HL-60/S4 treated with phorbol 12-myristate 13-acetate at 8.2 ng/mL for 4 days and 3 days (cell line): ENCODE measurements around the gene QRSL1.
"Not testable (repeated sequence)": the region's sequence is repeated elsewhere in the genome, so short reads cannot be mapped to it uniquely, and the experiment has no call there.

Experiments
- in situ Hi-C: fragments of 300-500 bp; cut with MboI; formaldehyde crosslinking; loops from 2 replicates; pipeline ENCODE4 v1.15.0; 2022; ENCODE audit warnings: low sequenced_read_pairs

QRSL1 gene, protein sequence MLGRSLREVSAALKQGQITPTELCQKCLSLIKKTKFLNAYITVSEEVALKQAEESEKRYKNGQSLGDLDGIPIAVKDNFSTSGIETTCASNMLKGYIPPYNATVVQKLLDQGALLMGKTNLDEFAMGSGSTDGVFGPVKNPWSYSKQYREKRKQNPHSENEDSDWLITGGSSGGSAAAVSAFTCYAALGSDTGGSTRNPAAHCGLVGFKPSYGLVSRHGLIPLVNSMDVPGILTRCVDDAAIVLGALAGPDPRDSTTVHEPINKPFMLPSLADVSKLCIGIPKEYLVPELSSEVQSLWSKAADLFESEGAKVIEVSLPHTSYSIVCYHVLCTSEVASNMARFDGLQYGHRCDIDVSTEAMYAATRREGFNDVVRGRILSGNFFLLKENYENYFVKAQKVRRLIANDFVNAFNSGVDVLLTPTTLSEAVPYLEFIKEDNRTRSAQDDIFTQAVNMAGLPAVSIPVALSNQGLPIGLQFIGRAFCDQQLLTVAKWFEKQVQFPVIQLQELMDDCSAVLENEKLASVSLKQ

GRCh38 chr6:106629103-106629858 lies at the start of gene QRSL1, which contains the start of gene RTN4IP1:
Gene QRSL1 (plus strand): TSS chr6:106629578. CDS start chr6:106629682, 104 bp downstream.
Gene RTN4IP1 (minus strand): TSS chr6:106629498. CDS start chr6:106629021, 477 bp downstream.
- in situ Hi-C loops: no loop called here

- in situ Hi-C loops: no loop called here
Measured at GRCh38 chr6:106581468-106581867, 47.9 kb upstream of the QRSL1 start.

DNA sequence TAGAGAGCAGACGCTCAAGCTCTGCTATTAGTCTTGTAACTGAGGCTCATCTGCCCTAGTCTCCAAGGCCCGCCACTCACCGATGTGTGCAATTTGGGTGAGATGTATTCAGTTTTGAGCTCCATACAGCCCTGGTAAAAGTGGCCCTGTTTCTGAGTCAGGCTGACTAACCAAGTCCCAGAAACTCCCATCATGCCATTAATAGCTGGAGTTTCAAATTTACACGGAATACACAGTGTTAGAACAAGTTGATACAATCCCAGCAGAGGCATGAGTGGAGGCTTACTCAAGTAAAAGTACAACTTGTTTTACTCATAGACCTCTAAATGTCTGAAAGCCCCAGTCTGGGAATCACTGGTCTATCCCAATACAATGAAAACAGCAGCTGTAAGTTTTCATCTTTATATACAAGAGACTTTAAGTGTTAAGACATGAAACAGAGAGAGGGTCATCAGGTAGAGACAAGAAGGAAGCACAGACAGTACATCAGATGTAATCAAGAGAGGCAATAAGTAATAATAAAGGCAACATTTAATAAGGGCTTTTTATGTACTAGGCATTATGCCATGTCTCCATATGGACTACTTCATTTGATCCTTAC lies 42.5 kb upstream of the QRSL1 start:
- in situ Hi-C loops: no loop called here

- in situ Hi-C loops: not testable (repeated sequence)
Measured at GRCh38 chr6:106588937-106589336, 40.4 kb upstream of the QRSL1 start.

DNA sequence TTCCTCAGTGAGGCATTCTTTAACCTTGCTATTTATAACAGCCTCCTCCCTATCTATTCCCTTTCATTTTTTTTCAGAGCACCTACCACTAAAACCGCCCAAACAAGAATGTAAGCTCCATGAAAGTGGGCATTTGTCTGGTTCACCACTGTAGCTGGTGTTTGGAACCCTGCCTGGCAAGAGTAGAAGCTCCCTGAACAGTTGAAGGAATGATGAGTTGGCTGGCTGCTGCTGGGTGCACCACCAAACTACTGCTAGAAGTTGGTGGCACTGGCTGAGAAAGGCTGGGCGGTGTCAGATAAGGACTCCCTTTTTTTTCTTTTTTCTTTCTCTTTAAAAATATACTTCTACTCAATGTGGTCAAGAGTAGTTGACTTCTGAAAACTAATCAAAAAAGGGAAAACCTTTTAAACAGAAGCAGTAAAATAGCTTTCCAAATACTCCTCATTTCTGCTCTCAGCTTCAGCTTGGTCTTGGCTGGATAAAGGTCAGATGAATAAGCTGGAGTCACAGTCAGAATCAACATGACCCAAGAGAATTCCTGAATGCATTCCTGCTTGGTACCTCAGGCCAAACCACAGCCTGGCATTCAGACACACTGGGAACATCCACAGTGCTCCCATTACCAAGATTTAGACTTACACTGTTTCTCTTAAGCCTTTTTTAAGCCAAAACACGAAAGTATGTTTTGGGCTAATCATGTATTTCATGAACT lies 38.1 kb upstream of the QRSL1 start:
- in situ Hi-C loops: no loop called here

- in situ Hi-C loops: no loop called here
Measured at GRCh38 chr6:106599440-106599839, 29.9 kb upstream of the QRSL1 start.

DNA sequence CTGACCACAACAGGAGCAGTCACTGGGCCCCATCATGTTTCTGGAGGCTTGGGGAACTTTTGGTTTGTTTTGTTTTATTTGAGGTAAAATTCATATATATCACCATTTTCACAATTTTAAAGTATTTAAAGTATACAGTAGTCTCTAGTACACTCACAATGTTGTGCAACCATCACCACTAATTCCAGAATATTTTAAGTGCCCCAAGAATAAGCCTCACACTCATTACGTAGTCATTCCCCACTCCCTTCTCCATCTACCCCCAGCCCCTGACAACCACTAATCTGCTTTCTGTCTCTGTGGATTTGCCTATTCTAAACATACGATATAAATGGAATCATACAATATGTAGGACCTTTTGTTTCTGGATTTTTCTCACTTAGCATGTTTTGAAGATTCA lies 29.0 kb upstream of the QRSL1 start:
- in situ Hi-C loops: no loop called here

DNA sequence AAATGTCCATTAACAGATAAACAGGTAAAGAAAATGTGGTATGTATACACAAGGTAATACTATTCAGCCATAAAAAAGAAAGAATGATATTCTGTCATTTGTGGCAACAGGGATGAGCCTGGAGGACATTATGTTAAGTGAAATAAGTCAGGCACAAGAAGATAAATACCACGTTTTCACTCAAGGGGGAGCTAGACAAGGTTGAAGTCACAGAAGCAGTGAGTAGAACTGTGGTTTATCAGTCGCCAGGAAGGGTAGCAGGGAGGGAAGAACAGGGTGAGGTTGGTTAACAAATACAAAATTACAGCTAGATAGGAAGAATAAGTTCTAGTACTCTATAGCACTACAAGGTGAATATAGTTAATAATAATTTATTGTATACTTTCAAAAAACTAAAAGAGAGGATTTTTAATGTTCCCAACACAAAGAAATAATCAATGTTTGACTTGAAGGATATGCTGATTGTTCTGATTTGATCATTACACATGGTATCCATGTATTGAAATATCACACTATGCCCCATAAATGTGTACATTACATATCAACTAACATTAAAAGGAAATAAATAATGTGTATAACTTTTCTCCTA lies 21.2 kb upstream of the QRSL1 start:
- in situ Hi-C loops: no loop called here

GRCh38 chr6:106609699-106610098 lies 19.7 kb upstream of the QRSL1 start:
- in situ Hi-C loops: no loop called here

GRCh38 chr6:106611030-106611429 lies 18.3 kb upstream of the QRSL1 start:
- in situ Hi-C loops: no loop called here

DNA sequence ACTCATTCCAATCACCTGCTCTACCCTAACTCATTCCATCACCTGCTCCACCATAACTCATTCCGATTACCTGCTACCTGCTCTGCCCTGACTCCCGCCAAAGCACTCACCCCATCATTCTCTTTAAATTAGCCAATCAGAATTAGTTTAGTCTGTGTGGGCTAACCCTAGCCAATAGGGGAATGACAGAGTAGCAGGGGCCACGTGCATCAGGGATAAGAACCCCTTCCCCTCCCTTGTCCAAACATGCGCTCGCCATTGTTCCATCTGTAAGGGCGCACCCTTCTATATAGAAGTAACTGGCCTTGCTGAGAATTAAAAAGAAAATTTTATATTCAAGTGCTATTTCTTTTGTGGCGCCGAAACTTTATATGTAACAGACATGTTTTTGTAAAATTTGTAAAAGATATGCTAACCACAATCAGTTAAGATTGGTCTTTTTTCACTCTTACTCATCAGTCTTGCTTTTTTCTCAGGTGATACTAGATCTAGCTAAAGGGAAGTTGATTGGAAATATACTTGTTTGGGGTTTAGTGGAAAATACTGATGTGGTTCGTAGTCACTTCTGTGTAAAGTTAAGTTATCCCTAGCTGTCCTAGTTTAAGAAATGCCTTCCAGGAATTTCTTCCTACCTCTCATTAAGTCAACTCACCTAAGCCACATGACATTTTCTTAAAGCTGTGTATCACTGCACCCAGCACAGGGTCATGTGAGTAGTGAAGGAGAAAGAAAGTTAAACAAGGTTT lies 16.5 kb upstream of the QRSL1 start:
- in situ Hi-C loops: no loop called here

- in situ Hi-C loops: no loop called here
Measured at GRCh38 chr6:106613590-106613989, 15.8 kb upstream of the QRSL1 start.

DNA sequence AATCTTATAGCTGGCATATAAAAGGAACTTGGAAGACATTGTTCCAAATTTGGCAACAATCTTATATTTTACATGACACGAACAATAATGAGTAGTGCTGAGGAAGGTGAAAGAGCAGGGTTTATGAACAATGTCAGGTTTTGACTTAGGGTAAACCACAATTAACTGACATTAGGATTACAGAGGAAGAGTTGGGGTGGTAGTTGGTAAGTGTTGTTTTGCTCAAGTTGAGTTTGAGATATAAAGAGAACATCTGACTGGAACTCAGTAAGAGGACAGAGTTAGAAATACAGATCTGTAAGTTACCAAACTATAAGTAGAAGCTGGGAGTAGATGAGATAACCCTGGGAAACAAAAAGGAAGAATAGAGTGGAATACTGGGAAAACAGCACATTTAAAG lies 15.2 kb upstream of the QRSL1 start:
- in situ Hi-C loops: no loop called here

DNA sequence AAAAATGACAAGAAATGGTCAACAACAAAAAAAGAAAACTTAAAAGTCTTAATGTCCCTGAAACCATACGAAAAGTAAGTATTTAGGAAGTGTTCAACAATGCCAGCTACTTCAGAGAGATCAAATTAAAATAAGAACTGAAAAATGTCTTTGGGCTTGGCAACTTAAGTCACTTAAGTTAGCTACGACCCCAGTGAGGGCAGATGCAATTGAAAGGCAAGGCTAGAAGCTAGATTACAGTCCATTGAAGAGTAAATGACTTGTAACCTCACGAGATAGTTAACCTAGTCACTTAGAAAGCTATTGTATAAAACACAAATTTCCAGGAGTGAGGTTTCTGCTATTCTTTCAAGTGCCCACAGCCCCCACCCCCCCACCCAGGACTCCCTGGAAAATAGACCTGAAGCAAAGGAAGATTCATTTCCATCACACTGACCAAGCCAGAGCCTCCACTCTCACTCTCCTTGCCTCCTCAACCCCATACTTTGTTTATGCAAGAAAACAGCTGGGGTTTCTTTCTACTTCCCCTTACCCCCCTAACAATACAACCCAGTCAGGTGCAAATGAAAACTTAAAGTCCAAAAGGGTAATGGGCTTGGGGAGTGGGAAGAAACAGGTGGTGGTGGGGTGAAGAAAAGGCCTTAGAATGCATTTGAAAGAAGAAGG lies 14.7 kb upstream of the QRSL1 start:
- in situ Hi-C loops: no loop called here

DNA sequence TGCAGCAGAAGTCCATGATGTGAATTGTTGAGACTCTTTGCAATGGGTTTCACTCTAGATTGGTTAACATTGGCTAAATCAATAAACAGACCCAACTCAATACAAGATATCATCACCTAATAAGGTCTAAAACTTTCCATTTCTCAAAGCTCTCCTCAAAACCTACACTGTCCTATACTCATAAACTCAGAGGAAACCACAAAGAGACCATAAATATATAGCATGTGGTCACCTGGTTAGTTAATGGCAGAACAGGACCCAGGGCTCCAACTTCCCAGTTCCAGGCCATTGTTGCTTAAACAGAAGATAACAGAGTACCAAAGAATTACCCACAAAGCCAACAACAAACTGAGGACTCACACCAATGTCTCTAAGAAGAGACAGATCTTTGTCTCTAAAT lies 12.1 kb upstream of the QRSL1 start:
- in situ Hi-C loops: no loop called here

DNA sequence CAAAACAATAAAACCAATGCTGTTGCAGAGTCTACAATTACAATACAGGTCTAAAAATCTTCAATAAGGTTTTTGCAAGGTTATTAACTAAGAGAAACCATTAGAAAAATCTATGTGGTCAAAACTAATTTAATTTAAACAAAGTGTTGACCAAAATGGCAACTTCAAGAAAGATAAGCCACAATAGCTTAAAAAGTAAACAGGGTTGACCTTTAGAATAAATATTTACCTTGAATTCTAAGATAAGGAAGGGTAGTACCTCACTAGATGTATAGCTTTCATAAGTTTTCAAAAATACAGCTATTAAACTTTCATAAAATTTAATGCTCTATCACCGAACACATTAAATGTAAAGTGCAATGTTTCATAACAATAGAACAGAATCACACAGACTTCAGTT lies 11.5 kb upstream of the QRSL1 start:
- in situ Hi-C loops: no loop called here

- in situ Hi-C loops: no loop called here
Measured at GRCh38 chr6:106618324-106618723, 11.1 kb upstream of the QRSL1 start.

DNA sequence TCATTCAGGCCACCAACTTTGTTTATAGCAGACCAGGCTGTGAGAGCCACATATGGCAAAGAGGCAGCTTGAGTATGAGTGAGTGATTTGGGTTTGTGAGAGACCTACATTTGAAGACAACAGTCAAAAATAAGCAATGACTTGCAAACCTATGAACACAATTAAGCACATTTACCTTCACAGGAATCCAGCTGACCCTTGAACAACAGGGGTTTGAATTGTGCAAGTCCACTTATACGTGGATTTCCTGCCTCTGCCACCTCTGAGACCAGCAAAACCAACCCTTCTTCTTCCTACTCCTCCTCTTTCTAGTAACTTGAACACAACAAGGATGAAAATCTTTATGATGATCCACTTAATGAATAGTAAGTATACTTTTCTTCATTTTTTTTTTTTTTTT lies 10.2 kb upstream of the QRSL1 start:
- in situ Hi-C loops: no loop called here
